HepG2 (cell line): Measurements from ENCODE around the gene PCSK6. TPM values are rescaled to one million over a fixed set of nuclear protein-coding genes. Genes with fewer than 3 reads are reported as not detected.

Source experiments
- FOXA3 ChIP-seq: IDR thresholded peaks from 2 replicates; pipeline ENCODE4 v1.6.1; 2016; ENCODE audit warnings: missing genetic modification reagents, missing compliant biosample characterization
- KDM5B ChIP-seq: sonication (generic); formaldehyde crosslinking; IDR thresholded peaks from 2 replicates; pipeline ENCODE4 v1.4.0; 2020; ENCODE audit warnings: missing genetic modification reagents, mild to moderate bottlenecking, borderline replicate concordance
- PCBP1 ChIP-seq: fragments of 200-400 bp; formaldehyde crosslinking; IDR thresholded peaks from 2 replicates; pipeline ENCODE4 v1.6.1; 2017; ENCODE audit warnings: mild to moderate bottlenecking, low read depth, low read length, borderline replicate concordance
- RFXANK ChIP-seq: IDR thresholded peaks from 2 replicates; pipeline ENCODE4 v1.6.1; 2016
- SNRNP70 ChIP-seq: fragments of 200-400 bp; formaldehyde crosslinking; IDR thresholded peaks from 2 replicates; pipeline ENCODE4 v1.6.1; 2017; ENCODE audit warnings: mild to moderate bottlenecking, low read depth, low read length, moderate library complexity
- STAT6 ChIP-seq: sonication (generic); formaldehyde crosslinking; IDR thresholded peaks from 2 replicates; pipeline ENCODE4 v1.4.0; 2020; ENCODE audit warnings: missing genetic modification reagents, mild to moderate bottlenecking, borderline replicate concordance
- U2AF2 ChIP-seq: fragments of 200-400 bp; formaldehyde crosslinking; IDR thresholded peaks from 2 replicates; pipeline ENCODE4 v1.6.1; 2017; ENCODE audit warnings: low read depth, mild to moderate bottlenecking, low read length
- ZBTB7A ChIP-seq: sonication (generic); formaldehyde crosslinking; IDR thresholded peaks from 2 replicates; pipeline ENCODE4 v1.8.0; 2022; ENCODE audit warnings: mild to moderate bottlenecking, missing genetic modification reagents
- ZHX2 ChIP-seq, 2 experiments: sonication (generic) in 1 of 2; formaldehyde crosslinking in 1 of 2; IDR thresholded peaks; 2 replicates each; pipeline versions ENCODE4 v1.6.1 to v1.9.0; 2014 to 2022; ENCODE audit warnings: antibody characterized with exemption in 1 of 2, borderline replicate concordance in 1 of 2, inconsistent platforms in 1 of 2, low read depth in 1 of 2, missing genetic modification reagents in 1 of 2
- ZNF142 ChIP-seq: sonication (generic); formaldehyde crosslinking; IDR thresholded peaks from 2 replicates; pipeline ENCODE4 v1.4.0; 2020; ENCODE audit warnings: missing genetic modification reagents
- ZNF205 ChIP-seq: IDR thresholded peaks from 2 replicates; pipeline ENCODE4 v1.6.1; 2018; ENCODE audit warnings: missing biosample characterization, missing genetic modification reagents
- ZNF383 ChIP-seq: sonication (generic); formaldehyde crosslinking; IDR thresholded peaks from 2 replicates; pipeline ENCODE4 v1.4.0; 2020; ENCODE audit warnings: missing genetic modification reagents, mild to moderate bottlenecking, borderline replicate concordance
- ZNF83 ChIP-seq: sonication (generic); formaldehyde crosslinking; IDR thresholded peaks from 2 replicates; pipeline ENCODE4 v1.4.0; 2020; ENCODE audit warnings: missing genetic modification reagents, mild to moderate bottlenecking, borderline replicate concordance
- polyA plus RNA-seq, 8 experiments: library from polyadenylated mRNA; depleted of rRNA in 3 of 8; stranded (reverse) in 7 of 8; unstranded in 1 of 8; fragments of >200 nt; fragmentation: Illumina TruSeq in 4 of 8; extraction: Trizol in 4 of 8; gene quantifications; 2 replicates each; pipeline versions ENCODE4 v1.2.1 to v1.2.3, GENCODE V29; 2011 to 2016; ENCODE audit warnings: low read depth in 4 of 8, missing spikeins in 1 of 8, mixed read lengths in 1 of 8; ENCODE audit not compliant: insufficient read depth in 1 of 8
- total RNA-seq, 5 experiments: library from RNA; depleted of rRNA; stranded (reverse); fragments of >200 nt; fragmentation: Illumina TruSeq; extraction: Trizol; gene quantifications; 2 replicates each; pipeline ENCODE4 v1.2.3, GENCODE V29; 2016; ENCODE audit warnings: low read depth in 1 of 5

The PCSK6 gene
- total and polyA plus RNA-seq, 2 of the 13 experiments (the other 11 are each of a cell fraction or from before 2014, with no cell fraction given), result 56.5 to 155 TPM

GRCh38 chr15:101537483-101538080, 48.1 kb upstream of the PCSK6 start (continued):
- TF ChIP-seq ZNF83 (CRISPR knock-in tag) (no peak), FOXA3 (CRISPR knock-in tag) (peak; percentile 10; the same call in 1 of the 2 replicates), ZNF383 (CRISPR knock-in tag) (no peak), KDM5B (no peak), U2AF2 (no peak), SNRNP70 (no peak), ZNF142 (CRISPR knock-in tag) (no peak), ZBTB7A (CRISPR knock-in tag) (no peak), STAT6 (CRISPR knock-in tag) (no peak), PCBP1 (no peak), RFXANK (CRISPR knock-in tag) (no peak), ZHX2 (IDR thresholded peaks at IDR 0.05; ENCODE audit: low read depth) (no peak), ZHX2 (CRISPR knock-in tag; IDR thresholded peaks at IDR 0.05; ENCODE audit: borderline replicate concordance) (no peak), ZNF205 (no peak)
